ENCODE results near the gene KCNIP3.
"Not testable (repeated sequence)": the region's sequence is repeated elsewhere in the genome, so short reads cannot be mapped to it uniquely, and the experiment has no call there.

The KCNIP3 gene

GRCh38 chr2:95372216-95372829, 75.2 kb downstream of the KCNIP3 start:
- DNase-seq (ENCODE audit: low spot score): no peak

GRCh38 chr2:95372845-95373244, 75.7 kb downstream of the KCNIP3 start:
- no peak for DNase-seq (ENCODE audit: low spot score)

- DNase-seq (ENCODE audit: low spot score): no peak
Measured at GRCh38 chr2:95374029-95374428, 76.9 kb downstream of the KCNIP3 start.

GRCh38 chr2:95374451-95374920, 77.3 kb downstream of the KCNIP3 start:
- DNase-seq (ENCODE audit: low spot score): no peak

GRCh38 chr2:95374921-95375471, 77.8 kb downstream of the KCNIP3 start:
- no peak for DNase-seq (ENCODE audit: low spot score)

GRCh38 chr2:95375532-95376150, 78.5 kb downstream of the KCNIP3 start:
- DNase-seq (ENCODE audit: low spot score): no peak

- no peak for DNase-seq (ENCODE audit: low spot score)
Measured at GRCh38 chr2:95376311-95377215, 79.4 kb downstream of the KCNIP3 start.

GRCh38 chr2:95377216-95378123, 80.3 kb downstream of the KCNIP3 start:
- DNase-seq (ENCODE audit: low spot score): no peak

- DNase-seq (ENCODE audit: low spot score): not testable (repeated sequence)
Measured at GRCh38 chr2:95378281-95378680, 81.1 kb downstream of the KCNIP3 start.

GRCh38 chr2:95379371-95379831, 82.3 kb downstream of the KCNIP3 start:
- DNase-seq (ENCODE audit: low spot score): no peak

GRCh38 chr2:95380280-95380679, 83.1 kb downstream of the KCNIP3 start:
- DNase-seq (ENCODE audit: low spot score): no peak

GRCh38 chr2:95380731-95381130, 83.6 kb downstream of the KCNIP3 start:
- DNase-seq (ENCODE audit: low spot score): no peak

- no peak for DNase-seq (ENCODE audit: low spot score)
Measured at GRCh38 chr2:95381212-95382191, 84.4 kb downstream of the KCNIP3 start.

- DNase-seq (ENCODE audit: low spot score): no peak
Measured at GRCh38 chr2:95382192-95382591, 85.0 kb downstream of the KCNIP3 start.

GRCh38 chr2:95382686-95383634, 85.8 kb downstream of the KCNIP3 start:
- DNase-seq (ENCODE audit: low spot score): no peak

GRCh38 chr2:95383635-95384027, 86.5 kb downstream of the KCNIP3 start:
- DNase-seq (ENCODE audit: low spot score): no peak

GRCh38 chr2:95384854-95385569, 87.9 kb downstream of the KCNIP3 start:
- DNase-seq (ENCODE audit: low spot score): no peak

- no peak for DNase-seq (ENCODE audit: low spot score)
Measured at GRCh38 chr2:95385570-95385984, 88.4 kb downstream of the KCNIP3 start.
